ENCODE measurements around the gene RPL35A. TPM values are rescaled to one million over a fixed set of nuclear protein-coding genes. Genes with fewer than 3 reads are reported as not detected.

Gene RPL35A
- total and polyA plus RNA-seq, 2 experiments from 2014 or later: 1,070 to 2,096 TPM

- TF ChIP-seq, protein P1, sequence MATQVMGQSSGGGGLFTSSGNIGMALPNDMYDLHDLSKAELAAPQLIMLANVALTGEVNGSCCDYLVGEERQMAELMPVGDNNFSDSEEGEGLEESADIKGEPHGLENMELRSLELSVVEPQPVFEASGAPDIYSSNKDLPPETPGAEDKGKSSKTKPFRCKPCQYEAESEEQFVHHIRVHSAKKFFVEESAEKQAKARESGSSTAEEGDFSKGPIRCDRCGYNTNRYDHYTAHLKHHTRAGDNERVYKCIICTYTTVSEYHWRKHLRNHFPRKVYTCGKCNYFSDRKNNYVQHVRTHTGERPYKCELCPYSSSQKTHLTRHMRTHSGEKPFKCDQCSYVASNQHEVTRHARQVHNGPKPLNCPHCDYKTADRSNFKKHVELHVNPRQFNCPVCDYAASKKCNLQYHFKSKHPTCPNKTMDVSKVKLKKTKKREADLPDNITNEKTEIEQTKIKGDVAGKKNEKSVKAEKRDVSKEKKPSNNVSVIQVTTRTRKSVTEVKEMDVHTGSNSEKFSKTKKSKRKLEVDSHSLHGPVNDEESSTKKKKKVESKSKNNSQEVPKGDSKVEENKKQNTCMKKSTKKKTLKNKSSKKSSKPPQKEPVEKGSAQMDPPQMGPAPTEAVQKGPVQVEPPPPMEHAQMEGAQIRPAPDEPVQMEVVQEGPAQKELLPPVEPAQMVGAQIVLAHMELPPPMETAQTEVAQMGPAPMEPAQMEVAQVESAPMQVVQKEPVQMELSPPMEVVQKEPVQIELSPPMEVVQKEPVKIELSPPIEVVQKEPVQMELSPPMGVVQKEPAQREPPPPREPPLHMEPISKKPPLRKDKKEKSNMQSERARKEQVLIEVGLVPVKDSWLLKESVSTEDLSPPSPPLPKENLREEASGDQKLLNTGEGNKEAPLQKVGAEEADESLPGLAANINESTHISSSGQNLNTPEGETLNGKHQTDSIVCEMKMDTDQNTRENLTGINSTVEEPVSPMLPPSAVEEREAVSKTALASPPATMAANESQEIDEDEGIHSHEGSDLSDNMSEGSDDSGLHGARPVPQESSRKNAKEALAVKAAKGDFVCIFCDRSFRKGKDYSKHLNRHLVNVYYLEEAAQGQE (IDR thresholded peaks at IDR 0.05; ENCODE audit: unreplicated experiment): no peak
- TF ChIP-seq ZNF331 (CRISPR knock-in tag; IDR thresholded peaks at IDR 0.05; ENCODE audit: low read depth) (no peak), ETS1 (IDR thresholded peaks at IDR 0.05) (no peak), STAT1 (IDR thresholded peaks at IDR 0.05; ENCODE audit: unreplicated experiment) (no peak)
- TF ChIP-seq, protein P2, sequence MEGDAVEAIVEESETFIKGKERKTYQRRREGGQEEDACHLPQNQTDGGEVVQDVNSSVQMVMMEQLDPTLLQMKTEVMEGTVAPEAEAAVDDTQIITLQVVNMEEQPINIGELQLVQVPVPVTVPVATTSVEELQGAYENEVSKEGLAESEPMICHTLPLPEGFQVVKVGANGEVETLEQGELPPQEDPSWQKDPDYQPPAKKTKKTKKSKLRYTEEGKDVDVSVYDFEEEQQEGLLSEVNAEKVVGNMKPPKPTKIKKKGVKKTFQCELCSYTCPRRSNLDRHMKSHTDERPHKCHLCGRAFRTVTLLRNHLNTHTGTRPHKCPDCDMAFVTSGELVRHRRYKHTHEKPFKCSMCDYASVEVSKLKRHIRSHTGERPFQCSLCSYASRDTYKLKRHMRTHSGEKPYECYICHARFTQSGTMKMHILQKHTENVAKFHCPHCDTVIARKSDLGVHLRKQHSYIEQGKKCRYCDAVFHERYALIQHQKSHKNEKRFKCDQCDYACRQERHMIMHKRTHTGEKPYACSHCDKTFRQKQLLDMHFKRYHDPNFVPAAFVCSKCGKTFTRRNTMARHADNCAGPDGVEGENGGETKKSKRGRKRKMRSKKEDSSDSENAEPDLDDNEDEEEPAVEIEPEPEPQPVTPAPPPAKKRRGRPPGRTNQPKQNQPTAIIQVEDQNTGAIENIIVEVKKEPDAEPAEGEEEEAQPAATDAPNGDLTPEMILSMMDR (conservative IDR thresholded peaks at IDR 0.05; ENCODE audit: low read depth in 2 of 2): no peak
Observed at GRCh38 chr3:197949191-197949777, 706 bp upstream of the RPL35A start (continued).

GRCh38 chr3:197950677-197951061 lies 679 bp downstream of the RPL35A start:
- H3K4me3 ChIP-seq: peak overlapping the region; percentile 91
- Mint-ChIP-seq H3K27me3 (ENCODE audit: insufficient read depth, low read depth, poor library complexity) (peaks cover 19% of the 10 kb centered on the region), H3K4me1 (peaks cover 23% of the 10 kb centered on the region), H3K4me3 (peak overlapping the region; percentile 98), H3K9me3 (no peaks in the 10 kb centered on the region), H3K36me3 (ENCODE audit: low read depth) (peaks cover 59% of the 10 kb centered on the region), H3K27ac (peak overlapping the region; percentile 100)
- H3K79me2 ChIP-seq (replicated peaks; ENCODE audit: insufficient read depth): peaks cover 37% of the 10 kb centered on the region
- no peaks in the 10 kb centered on the region for H3K27me3 ChIP-seq (ENCODE audit: insufficient read depth)
- H3K4me2 ChIP-seq: peak overlapping the region; percentile 82
- H3K36me3 ChIP-seq (ENCODE audit: insufficient read depth): peaks cover 47% of the 10 kb centered on the region
- no peak overlapping the region for H2AFZ ChIP-seq
- ATAC-seq (no peak), DNase-seq (ENCODE audit: low spot score) (no peak)
- peaks cover 31% of the 10 kb centered on the region for H4K20me1 ChIP-seq (replicated peaks; ENCODE audit: insufficient read depth)
- no peaks in the 10 kb centered on the region for H3K9me2 ChIP-seq (ENCODE audit: insufficient read depth)
- H3K27ac ChIP-seq (ENCODE audit: low read depth): peak overlapping the region; percentile 96
- H3F3A ChIP-seq (replicated peaks; ENCODE audit: low read depth): peaks cover 46% of the 10 kb centered on the region
- peaks cover 15% of the 10 kb centered on the region for H3K4me1 ChIP-seq (ENCODE audit: insufficient read depth)
- TF ChIP-seq CREB1 (CRISPR knock-in tag; IDR thresholded peaks at IDR 0.05; ENCODE audit: low read depth) (no peak), ZNF114 (CRISPR knock-in tag; IDR thresholded peaks at IDR 0.05) (no peak), POLR2AphosphoS5 (IDR thresholded peaks at IDR 0.05; ENCODE audit: low read depth) (no peak), EZH2phosphoT487 (IDR thresholded peaks at IDR 0.05; ENCODE audit: unreplicated experiment) (no peak), STAT1 (IDR thresholded peaks at IDR 0.05; ENCODE audit: unreplicated experiment) (no peak)
- TF ChIP-seq, protein P2 (conservative IDR thresholded peaks at IDR 0.05; ENCODE audit: low read depth in 2 of 2): no peak

Data from GM23338 (cell line).